ENCODE data around the gene TULP4. TPM values are rescaled to one million over a fixed set of nuclear protein-coding genes. Genes with fewer than 3 reads are reported as not detected.
A peak's percentile ranks its signal among the peaks of the same experiment; 100 is the strongest.
"Not testable (repeated sequence)": the region's sequence is repeated elsewhere in the genome, so short reads cannot be mapped to it uniquely, and the experiment has no call there.

TULP4 gene
- total RNA-seq, 6 donors from 2014 or later, result 78.7 to 150 (median 94.4) TPM

DNA sequence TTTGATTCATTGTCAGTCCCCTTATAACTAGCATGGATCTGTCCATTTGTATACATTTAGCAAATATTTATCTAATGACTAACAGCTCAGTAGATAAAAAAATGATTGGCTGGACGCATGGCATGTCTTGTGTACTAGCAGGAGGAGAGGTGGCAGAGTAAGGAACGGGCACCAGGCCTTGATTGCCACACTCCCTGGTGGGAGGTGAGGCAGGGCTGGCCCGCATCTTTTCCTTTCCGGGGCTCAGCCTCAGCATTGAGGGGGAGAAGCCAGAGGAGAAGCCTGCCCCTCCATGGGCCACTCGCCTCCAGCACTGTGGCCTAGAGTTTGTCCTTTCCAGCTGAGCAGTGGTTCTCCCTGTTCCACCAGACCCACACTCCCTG, 162.7 kb downstream of the TULP4 start:
- H3K4me3 ChIP-seq, result no peak overlapping the region
- no peaks in the 10 kb centered on the region for H3K9me3 ChIP-seq
- H3K4me1 ChIP-seq, result no peaks in the 10 kb centered on the region
- WGBS, 2 donors, result 68 to 71% methylated on average over 4 to 5 of the region's 5 CpGs
- no peak for TF ChIP-seq POLR2AphosphoS5 (IDR thresholded peaks at IDR 0.05)
- no peak for TF ChIP-seq POLR2A (IDR thresholded peaks at IDR 0.05)
- no peak for TF ChIP-seq CTCF (IDR thresholded peaks at IDR 0.05)
- no peak for TF ChIP-seq EP300 (IDR thresholded peaks at IDR 0.05)
- no peaks in the 10 kb centered on the region for H3K27me3 ChIP-seq
- no peak overlapping the region for H3K27ac ChIP-seq
- DNase-seq, result no peak
- peaks cover 0 to 15% (median 3%) of the 10 kb centered on the region in 4 donors for H3K36me3 ChIP-seq
- ATAC-seq (ENCODE audit: low FRiP score in 2 of 2), result no peak

- H3K4me1 ChIP-seq, result no peaks in the 10 kb centered on the region
- DNase-seq, result no peak
- no peaks in the 10 kb centered on the region for H3K9me3 ChIP-seq
- H3K27ac ChIP-seq, result no peak overlapping the region
- no peaks in the 10 kb centered on the region for H3K27me3 ChIP-seq
- H3K4me3 ChIP-seq, result no peak overlapping the region
- H3K36me3 ChIP-seq, result peaks cover 5 to 21% (median 9%) of the 10 kb centered on the region in 4 donors
- ATAC-seq (ENCODE audit: low FRiP score in 2 of 2), result no peak
- 76 to 84% methylated on average over 15 of the region's 15 CpGs for WGBS, 2 donors
- no peak for TF ChIP-seq POLR2AphosphoS5 (IDR thresholded peaks at IDR 0.05)
- no peak for TF ChIP-seq CTCF (IDR thresholded peaks at IDR 0.05)
These were observed 163.4 kb downstream of the TULP4 start for GRCh38 chr6:158475344-158476302.

DNA sequence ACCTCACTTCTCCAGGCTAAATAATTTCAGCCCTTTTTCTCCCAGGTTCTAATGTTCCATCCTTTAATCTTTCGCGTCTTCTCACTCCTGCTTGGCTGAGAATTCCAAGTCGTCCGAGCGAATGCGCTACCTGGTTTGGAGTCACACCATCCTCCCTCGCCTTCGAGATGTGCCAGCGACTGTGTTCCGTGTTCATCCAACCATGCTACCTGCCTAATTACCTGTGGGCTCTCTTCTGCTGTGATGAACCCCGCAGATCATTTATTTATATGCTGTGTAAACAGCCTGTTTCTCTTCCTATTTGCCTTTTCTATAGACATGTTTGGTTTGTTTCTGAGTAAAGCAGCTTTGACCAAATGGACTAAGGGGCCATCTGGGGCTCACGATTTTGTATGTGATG, 164.1 kb downstream of the TULP4 start:
- Histone ChIP-seq H3K27ac (no peak overlapping the region), H3K36me3 (peaks cover 6 to 29% (median 16%) of the 10 kb centered on the region in 4 donors), H3K4me1 (no peaks in the 10 kb centered on the region), H3K27me3 (no peaks in the 10 kb centered on the region), H3K4me3 (no peak overlapping the region), H3K9me3 (no peaks in the 10 kb centered on the region)
- DNase-seq (no peak), ATAC-seq (ENCODE audit: low FRiP score in 2 of 2) (no peak)
- no peak for TF ChIP-seq POLR2A (IDR thresholded peaks at IDR 0.05)
- no peak for TF ChIP-seq POLR2AphosphoS5 (IDR thresholded peaks at IDR 0.05)
- TF ChIP-seq CTCF (IDR thresholded peaks at IDR 0.05), result no peak
- TF ChIP-seq EP300 (IDR thresholded peaks at IDR 0.05), result no peak
- WGBS, 2 donors, result 96 to 97% methylated on average over 12 of the region's 12 CpGs

- ATAC-seq (ENCODE audit: low FRiP score in 2 of 2); H3K4me3 ChIP-seq; H3K27ac ChIP-seq; H3K4me1 ChIP-seq; DNase-seq; H3K27me3 ChIP-seq; H3K9me3 ChIP-seq: not testable (repeated sequence)
- WGBS, 2 donors, result 96% methylated on average over 4 of the region's 4 CpGs
- H3K36me3 ChIP-seq, result peaks cover 6 to 42% (median 17%) of the 10 kb centered on the region in 4 donors
These were observed 165.5 kb downstream of the TULP4 start for GRCh38 chr6:158477722-158478121.

DNA sequence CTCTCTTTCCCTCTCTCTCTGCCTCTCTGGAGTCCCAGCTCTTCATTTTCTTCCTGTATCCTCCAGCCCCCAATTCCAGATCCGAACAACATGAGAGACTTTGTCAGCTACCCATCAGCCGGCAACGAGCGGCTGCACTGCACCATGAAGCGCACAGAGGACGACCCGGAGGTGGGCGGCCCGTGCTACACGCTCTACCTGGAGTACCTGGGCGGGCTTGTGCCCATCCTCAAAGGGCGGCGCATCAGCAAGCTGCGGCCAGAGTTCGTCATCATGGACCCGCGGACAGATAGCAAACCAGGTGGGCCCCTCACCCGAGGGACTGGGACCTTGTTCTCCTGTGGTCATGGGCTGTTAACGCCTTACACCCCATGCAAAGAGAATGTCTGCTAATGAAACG, 168.7 kb downstream of the TULP4 start:
- TF ChIP-seq EP300 (IDR thresholded peaks at IDR 0.05) (no peak), POLR2AphosphoS5 (IDR thresholded peaks at IDR 0.05) (no peak), CTCF (IDR thresholded peaks at IDR 0.05) (no peak), POLR2A (IDR thresholded peaks at IDR 0.05) (no peak)
- WGBS, 2 donors, result 95 to 96% methylated on average over 20 of the region's 20 CpGs
- H3K27ac ChIP-seq, result no peak overlapping the region
- peaks cover 6 to 51% (median 22%) of the 10 kb centered on the region in 4 donors for H3K36me3 ChIP-seq
- no peaks in the 10 kb centered on the region for H3K9me3 ChIP-seq
- DNase-seq (peak in 1 of 2 donors; percentile 60), ATAC-seq (ENCODE audit: low FRiP score in 2 of 2) (no peak)
- no peaks in the 10 kb centered on the region for H3K4me1 ChIP-seq
- H3K4me3 ChIP-seq, result no peak overlapping the region
- H3K27me3 ChIP-seq, result no peaks in the 10 kb centered on the region

Data from upper lobe of left lung (tissue), 6 donors.